MCF 10A (cell line): ENCODE data around the gene LYRM2. TPM values are rescaled to one million over a fixed set of nuclear protein-coding genes. Genes with fewer than 3 reads are reported as not detected.

Experiments used
- BruUV-seq: library from RNA; stranded (reverse); fragments of 400-500 nt; replicated peaks from 2 replicates; lab custom pipeline; 2021; lab: Mats Ljungman, UMichigan
- CTCF ChIA-PET: fragments of 300-600 bp; sonication (Branson Sonifier 250); formaldehyde crosslinking; extraction: SDS; loops from one replicate; lab custom pipeline; 2021; ENCODE audit warnings: antibody characterized with exemption, inconsistent platforms; lab: Yijun Ruan, JAX
- POLR2A ChIA-PET: fragments of 300-600, 350-650 bp; sonication (Branson Sonifier 250); formaldehyde crosslinking; extraction: SDS; loops from one replicate; lab custom pipeline; 2020; ENCODE audit warnings: antibody characterized with exemption, inconsistent platforms; lab: Yijun Ruan, JAX
- DNase-seq: peaks from one replicate; pipeline ENCODE4 v3.0.0-alpha.2; 2018; ENCODE audit not compliant: unreplicated experiment
- H3K27ac Mint-ChIP-seq: one replicate; pipeline ENCODE4 v1.8.0; 2022; ENCODE audit warnings: mild to moderate bottlenecking, low read depth, mixed read lengths; ENCODE audit not compliant: unreplicated experiment
- H3K27me3 Mint-ChIP-seq: one replicate; pipeline ENCODE4 v1.8.0; 2022; ENCODE audit warnings: mixed read lengths; ENCODE audit not compliant: insufficient read depth, unreplicated experiment
- H3K36me3 Mint-ChIP-seq: one replicate; pipeline ENCODE4 v1.8.0; 2022; ENCODE audit warnings: mild to moderate bottlenecking, moderate library complexity, mixed read lengths; ENCODE audit not compliant: insufficient read depth, unreplicated experiment
- H3K4me1 Mint-ChIP-seq: one replicate; pipeline ENCODE4 v1.8.0; 2022; ENCODE audit warnings: mixed read lengths; ENCODE audit not compliant: insufficient read depth, unreplicated experiment
- H3K4me3 Mint-ChIP-seq: one replicate; pipeline ENCODE4 v1.8.0; 2022; ENCODE audit warnings: mild to moderate bottlenecking, moderate library complexity, mixed read lengths; ENCODE audit not compliant: unreplicated experiment
- H3K9me3 Mint-ChIP-seq: one replicate; pipeline ENCODE4 v1.8.0; 2022; ENCODE audit warnings: mixed read lengths; ENCODE audit not compliant: unreplicated experiment
- CTCF ChIP-seq: fragments of 200-600 bp; IDR thresholded peaks from one replicate; pipeline ENCODE4 v1.8.0; 2022; ENCODE audit warnings: antibody characterized with exemption, mild to moderate bottlenecking; ENCODE audit not compliant: unreplicated experiment
- intact Hi-C: fragments of 100-400 bp; cut with micrococcal nuclease; formaldehyde crosslinking; loops from 2 replicates; pipeline ENCODE4 v1.14.1; 2022
- total RNA-seq: library from RNA; stranded (reverse); gene quantifications from 2 replicates; pipeline ENCODE4 v1.2.3, GENCODE V29; 2022

Gene LYRM2
- total RNA-seq, 1 experiment from 2014 or later, result 41.1 TPM

DNA sequence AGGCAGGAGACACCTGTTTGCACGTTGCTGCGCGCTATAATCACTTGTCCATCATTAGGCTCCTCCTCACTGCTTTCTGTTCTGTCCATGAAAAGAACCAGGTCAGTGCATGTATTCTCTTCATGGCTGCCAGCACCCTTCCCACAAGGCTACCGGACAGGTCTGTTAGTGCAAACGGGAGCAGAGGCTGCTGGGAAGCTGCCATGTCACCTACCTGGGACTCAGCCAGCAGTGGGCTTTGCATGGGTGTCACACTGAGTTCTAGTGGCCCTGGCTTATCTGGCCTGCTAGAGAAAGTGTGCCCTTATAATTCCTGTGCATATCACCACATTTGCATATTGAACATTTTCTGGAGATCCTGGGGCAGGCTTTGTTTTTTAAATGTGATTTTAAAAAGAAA, 24.8 kb downstream of the LYRM2 start:
- CTCF ChIA-PET, result interaction anchor here (0.5 to 6.7 kb wide), 4 partner anchors 14 to 242 kb away, joined by 3 to 93 read pairs (median 6); partner anchors contain the start of gene ANKRD6
- Mint-ChIP-seq H3K9me3 (no peaks in the 10 kb centered on the region), H3K36me3 (no peaks in the 10 kb centered on the region), H3K27ac (no peak overlapping the region), H3K27me3 (no peaks in the 10 kb centered on the region), H3K4me1 (no peaks in the 10 kb centered on the region), H3K4me3 (no peak overlapping the region)
- TF ChIP-seq CTCF, result no peak
- POLR2A ChIA-PET, result no interaction called here
- DNase-seq, result no peak
- no TSS peak for BruUV-seq
- intact Hi-C loops, result no loop called here

- no peak overlapping the region for H3K4me3 Mint-ChIP-seq
- no peak for DNase-seq
- H3K27ac Mint-ChIP-seq, result no peak overlapping the region
- POLR2A ChIA-PET, result no interaction called here
- no peaks in the 10 kb centered on the region for H3K9me3 Mint-ChIP-seq
- CTCF ChIA-PET, result interaction anchor here (0.7 to 6.7 kb wide), 6 partner anchors 13 to 240 kb away, joined by 3 to 93 read pairs (median 3); partner anchors contain the start of gene ANKRD6
- BruUV-seq, result no TSS peak
- no peaks in the 10 kb centered on the region for H3K4me1 Mint-ChIP-seq
- H3K27me3 Mint-ChIP-seq, result no peaks in the 10 kb centered on the region
- no peak for TF ChIP-seq CTCF
- H3K36me3 Mint-ChIP-seq, result no peaks in the 10 kb centered on the region
- intact Hi-C loops, result no loop called here
These were observed 26.4 kb downstream of the LYRM2 start for GRCh38 chr6:89612121-89612520.

- POLR2A ChIA-PET, result interaction anchor here (0.6 kb wide), 1 partner anchor 177 kb away, joined by 3 read pairs; no protein-coding TSS in a partner anchor
- Mint-ChIP-seq H3K9me3 (no peaks in the 10 kb centered on the region), H3K4me3 (no peak overlapping the region), H3K36me3 (no peaks in the 10 kb centered on the region), H3K27me3 (no peaks in the 10 kb centered on the region), H3K27ac (no peak overlapping the region), H3K4me1 (no peaks in the 10 kb centered on the region)
- no peak for TF ChIP-seq CTCF
- intact Hi-C loops, result no loop called here
- BruUV-seq, result no TSS peak
- no peak for DNase-seq
- CTCF ChIA-PET, result interaction anchor here (1.4 to 6.7 kb wide), 4 partner anchors 13 to 245 kb away, joined by 5 to 93 read pairs (median 35); partner anchors contain the start of gene ANKRD6
These were observed 26.9 kb downstream of the LYRM2 start for GRCh38 chr6:89611666-89612065.

DNA sequence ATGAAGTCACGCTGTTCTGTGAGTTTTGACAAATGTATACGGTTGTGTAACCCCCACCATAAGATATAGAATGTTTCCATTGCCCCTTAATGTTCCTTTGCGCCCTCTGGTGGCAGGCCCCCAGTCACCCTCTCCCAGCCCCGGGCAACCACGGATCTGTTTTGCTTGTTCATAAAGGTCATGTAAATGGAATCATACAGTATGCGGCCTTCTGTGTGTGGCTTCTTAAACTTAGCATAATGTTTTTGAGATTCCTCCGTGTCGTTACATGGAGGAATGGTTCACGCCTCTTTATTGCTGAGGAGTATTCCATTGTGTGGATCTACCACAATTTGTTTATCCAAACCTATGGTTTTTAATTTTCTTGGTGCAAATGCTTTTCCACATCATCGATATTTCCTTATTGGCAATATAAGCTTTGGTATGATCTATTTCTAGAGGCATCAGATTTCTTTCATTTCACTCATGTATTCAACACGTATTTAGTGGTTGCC, 28.4 kb downstream of the LYRM2 start:
- peak; percentile 63 for DNase-seq
- no peaks in the 10 kb centered on the region for H3K4me1 Mint-ChIP-seq
- no peak overlapping the region for H3K27ac Mint-ChIP-seq
- peak; percentile 68 for TF ChIP-seq CTCF
- no peaks in the 10 kb centered on the region for H3K36me3 Mint-ChIP-seq
- H3K4me3 Mint-ChIP-seq, result no peak overlapping the region
- intact Hi-C loops, result loop anchor here (1.0 kb wide), 3 partner anchors 177 to 242 kb away; partner anchors contain the start of gene ANKRD6
- H3K27me3 Mint-ChIP-seq, result no peaks in the 10 kb centered on the region
- H3K9me3 Mint-ChIP-seq, result no peaks in the 10 kb centered on the region
- POLR2A ChIA-PET, result interaction anchor here (1.7 kb wide), 1 partner anchor 178 kb away, joined by 4 read pairs; no protein-coding TSS in a partner anchor
- no TSS peak for BruUV-seq
- CTCF ChIA-PET, result interaction anchor here (0.6 to 6.7 kb wide), 35 partner anchors 7 to 1722 kb away, joined by 3 to 93 read pairs (median 5); partner anchors contain the start of gene ANKRD6
